GM12872 (cell line): ENCODE results near the gene MED27.

Source experiments
- CTCF ChIP-seq: IDR thresholded peaks from 3 replicates; pipeline ENCODE4 v1.5.1; 2011; ENCODE audit warnings: low read depth, mild to moderate bottlenecking, low read length, moderate library complexity; ENCODE audit not compliant: insufficient read depth

The MED27 gene

GRCh38 chr9:131840220-131840619 is 239.4 kb downstream of the MED27 start:
- no peak for TF ChIP-seq CTCF

GRCh38 chr9:131839281-131840084 is 240.2 kb downstream of the MED27 start:
- TF ChIP-seq CTCF = no peak

GRCh38 chr9:131838530-131839280 is 241.0 kb downstream of the MED27 start:
- TF ChIP-seq CTCF = no peak

- no peak for TF ChIP-seq CTCF
These were observed 241.8 kb downstream of the MED27 start for GRCh38 chr9:131837836-131838235.

- TF ChIP-seq CTCF = no peak
These were observed 242.4 kb downstream of the MED27 start for GRCh38 chr9:131837316-131837715.

- TF ChIP-seq CTCF = no peak
These were observed 242.9 kb downstream of the MED27 start for GRCh38 chr9:131836607-131837315.

- no peak for TF ChIP-seq CTCF
These were observed 243.6 kb downstream of the MED27 start for GRCh38 chr9:131836021-131836420.
